ENCODE data around the gene TCF25.
A peak's percentile ranks its signal among the peaks of the same experiment; 100 is the strongest.
"Not testable (repeated sequence)": the region's sequence is repeated elsewhere in the genome, so short reads cannot be mapped to it uniquely, and the experiment has no call there.

TCF25 gene, protein sequence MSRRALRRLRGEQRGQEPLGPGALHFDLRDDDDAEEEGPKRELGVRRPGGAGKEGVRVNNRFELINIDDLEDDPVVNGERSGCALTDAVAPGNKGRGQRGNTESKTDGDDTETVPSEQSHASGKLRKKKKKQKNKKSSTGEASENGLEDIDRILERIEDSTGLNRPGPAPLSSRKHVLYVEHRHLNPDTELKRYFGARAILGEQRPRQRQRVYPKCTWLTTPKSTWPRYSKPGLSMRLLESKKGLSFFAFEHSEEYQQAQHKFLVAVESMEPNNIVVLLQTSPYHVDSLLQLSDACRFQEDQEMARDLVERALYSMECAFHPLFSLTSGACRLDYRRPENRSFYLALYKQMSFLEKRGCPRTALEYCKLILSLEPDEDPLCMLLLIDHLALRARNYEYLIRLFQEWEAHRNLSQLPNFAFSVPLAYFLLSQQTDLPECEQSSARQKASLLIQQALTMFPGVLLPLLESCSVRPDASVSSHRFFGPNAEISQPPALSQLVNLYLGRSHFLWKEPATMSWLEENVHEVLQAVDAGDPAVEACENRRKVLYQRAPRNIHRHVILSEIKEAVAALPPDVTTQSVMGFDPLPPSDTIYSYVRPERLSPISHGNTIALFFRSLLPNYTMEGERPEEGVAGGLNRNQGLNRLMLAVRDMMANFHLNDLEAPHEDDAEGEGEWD

DNA sequence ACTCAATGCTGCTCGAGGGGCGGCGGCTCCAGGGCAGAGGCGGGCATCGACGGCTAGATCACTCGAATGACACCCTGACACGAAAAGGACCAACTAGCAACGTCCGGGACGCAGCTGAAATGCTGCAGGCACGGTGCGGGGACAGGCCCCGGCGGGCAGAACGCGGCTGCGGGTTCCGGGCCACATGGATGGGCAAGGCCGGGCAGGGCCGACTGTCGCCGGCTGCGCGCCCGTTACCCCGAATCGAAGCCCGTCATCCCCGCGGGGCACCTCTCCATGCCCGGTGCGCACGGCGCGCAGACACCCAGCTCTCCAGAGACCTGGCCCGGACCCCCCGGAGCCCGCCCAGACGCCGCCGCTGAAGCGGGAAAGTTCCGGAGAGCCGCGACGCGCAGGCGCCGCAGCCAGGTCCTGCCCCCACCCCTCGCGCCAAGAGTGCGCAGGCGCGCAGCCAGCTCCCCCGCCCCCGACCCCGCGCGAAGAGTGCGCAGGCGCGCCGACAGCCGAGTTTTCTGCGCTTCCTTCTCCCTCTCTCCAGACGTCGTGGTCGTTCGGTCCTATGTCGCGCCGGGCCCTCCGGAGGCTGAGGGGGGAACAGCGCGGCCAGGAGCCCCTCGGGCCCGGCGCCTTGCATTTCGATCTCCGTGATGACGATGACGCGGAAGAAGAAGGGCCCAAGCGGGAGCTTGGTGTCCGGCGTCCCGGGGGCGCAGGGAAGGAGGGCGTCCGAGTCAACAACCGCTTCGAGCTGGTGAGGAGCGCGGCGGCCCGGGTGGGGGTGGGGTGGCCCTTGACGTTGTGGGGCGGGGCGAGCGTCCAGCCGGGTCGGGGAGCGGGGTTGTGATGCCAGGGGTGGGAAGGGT, at the start of gene TCF25:
TCF25 (plus strand) TSS at position 484 of the 863 bp plus-strand sequence; CDS start at position 560, 76 bp downstream.
- DNase-seq, result peak; percentile 86

DNA sequence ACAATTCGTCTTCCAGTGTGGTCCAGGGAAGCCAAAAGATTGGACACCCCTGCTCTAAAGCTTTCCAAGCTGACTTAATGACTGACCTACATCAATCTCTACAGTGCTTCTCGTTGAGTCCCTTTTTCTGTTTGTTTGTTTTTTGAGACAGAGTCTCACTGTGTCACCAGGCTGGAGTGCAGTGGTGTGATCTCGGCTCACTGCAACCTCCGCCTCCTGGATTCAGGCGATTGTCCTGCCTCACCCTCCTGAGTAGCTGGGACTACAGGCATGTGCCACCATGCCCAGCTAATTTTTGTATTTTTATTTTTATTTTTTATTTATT, 49.6 kb upstream of the TCF25 start:
- DNase-seq, result not testable (repeated sequence)

GRCh38 chr16:89826531-89827382, 46.6 kb upstream of the TCF25 start:
- DNase-seq, result no peak

- DNase-seq, result peak; percentile 17
These were observed 45.8 kb upstream of the TCF25 start for GRCh38 chr16:89827383-89828198.

GRCh38 chr16:89828199-89828869, 45.1 kb upstream of the TCF25 start, which contains the start of gene SPIRE2:
SPIRE2 (plus strand) TSS chr16:89828475; CDS start chr16:89828551, 76 bp downstream.
- peak; percentile 68 for DNase-seq

- DNase-seq, result no peak
These were observed 44.3 kb upstream of the TCF25 start for GRCh38 chr16:89828870-89829629.

- DNase-seq, result no peak
These were observed 43.6 kb upstream of the TCF25 start for GRCh38 chr16:89829630-89830437.

GRCh38 chr16:89831810-89832328, 41.5 kb upstream of the TCF25 start:
- no peak for DNase-seq

DNA sequence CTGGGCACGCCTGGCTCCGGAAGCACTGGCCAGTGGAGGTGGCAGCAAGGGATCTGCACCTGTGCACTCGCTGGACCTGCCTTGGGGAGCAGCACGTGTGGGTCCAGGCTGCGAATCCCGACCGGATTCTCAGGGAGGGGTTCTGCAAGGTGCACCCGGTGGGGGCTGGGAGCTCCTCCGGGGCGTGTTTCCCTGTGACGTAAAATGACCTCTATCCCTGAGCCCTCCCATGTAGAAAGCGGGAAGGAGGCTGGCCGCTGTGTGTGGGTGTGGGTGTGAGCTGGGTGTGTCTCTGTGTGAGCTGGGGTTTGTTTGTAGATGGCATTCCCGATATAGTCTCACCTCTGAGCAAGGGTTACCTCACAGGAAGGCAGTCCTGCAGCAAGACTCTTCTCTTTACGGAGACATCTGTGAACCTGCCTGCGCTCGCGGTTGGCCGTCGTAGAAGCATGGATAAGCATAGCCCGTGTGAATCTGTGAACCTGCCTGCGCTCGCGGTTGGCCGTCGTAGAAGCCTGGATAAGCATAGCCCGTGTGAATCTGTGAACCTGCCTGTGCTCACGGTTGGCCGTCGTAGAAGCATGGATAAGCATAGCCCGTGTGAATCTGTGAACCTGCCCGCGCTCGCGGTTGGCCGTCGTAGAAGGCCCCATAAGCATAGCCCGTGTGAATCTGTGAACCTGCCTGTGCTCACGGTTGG, 39.6 kb upstream of the TCF25 start:
- not testable (repeated sequence) for DNase-seq

DNA sequence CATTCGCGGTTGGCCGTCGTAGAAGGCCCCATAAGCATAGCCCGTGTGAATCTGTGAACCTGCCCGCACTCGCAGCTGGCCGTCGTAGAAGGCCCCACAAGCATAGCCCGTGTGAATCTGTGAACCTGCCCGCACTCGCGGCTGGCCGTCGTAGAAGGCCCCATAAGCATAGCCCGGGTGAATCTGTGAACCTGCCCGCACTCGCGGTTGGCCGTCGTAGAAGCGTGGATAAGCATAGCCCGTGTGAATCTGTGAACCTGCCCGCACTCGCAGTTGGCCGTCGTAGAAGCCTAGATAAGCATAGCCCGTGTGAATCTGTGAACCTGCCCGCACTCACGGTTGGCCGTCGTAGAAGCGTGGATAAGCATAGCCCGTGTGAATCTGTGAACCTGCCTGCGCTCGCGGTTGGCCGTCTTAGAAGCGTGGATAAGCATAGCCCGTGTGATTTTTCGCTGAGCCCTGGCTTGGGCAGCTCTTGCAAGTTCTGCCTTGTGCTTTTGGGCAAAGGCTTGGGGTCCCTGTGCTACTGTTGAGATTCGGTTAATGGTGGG, 38.5 kb upstream of the TCF25 start:
- DNase-seq, result not testable (repeated sequence)

DNA sequence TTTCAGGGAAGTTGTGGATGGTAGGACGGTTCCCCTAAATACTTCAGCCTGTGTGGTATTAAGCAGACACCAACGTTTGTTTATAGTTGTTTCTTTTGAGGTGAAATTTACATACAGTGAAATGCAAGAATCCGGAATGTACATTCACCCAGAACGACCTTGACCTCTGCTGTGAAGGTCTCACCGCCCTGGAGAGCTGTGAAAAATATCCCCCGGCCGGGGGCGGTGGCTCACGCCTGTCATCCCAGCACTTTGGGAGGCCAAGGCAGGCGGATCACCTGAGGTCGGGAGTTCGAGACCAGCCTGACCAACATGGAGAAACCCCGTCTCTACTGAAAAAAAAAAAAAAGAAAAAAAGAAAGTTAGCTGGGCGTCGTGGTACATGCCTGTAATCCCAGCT, 36.9 kb upstream of the TCF25 start:
- not testable (repeated sequence) for DNase-seq

- DNase-seq, result no peak
These were observed 36.3 kb upstream of the TCF25 start for GRCh38 chr16:89837014-89837546.

DNA sequence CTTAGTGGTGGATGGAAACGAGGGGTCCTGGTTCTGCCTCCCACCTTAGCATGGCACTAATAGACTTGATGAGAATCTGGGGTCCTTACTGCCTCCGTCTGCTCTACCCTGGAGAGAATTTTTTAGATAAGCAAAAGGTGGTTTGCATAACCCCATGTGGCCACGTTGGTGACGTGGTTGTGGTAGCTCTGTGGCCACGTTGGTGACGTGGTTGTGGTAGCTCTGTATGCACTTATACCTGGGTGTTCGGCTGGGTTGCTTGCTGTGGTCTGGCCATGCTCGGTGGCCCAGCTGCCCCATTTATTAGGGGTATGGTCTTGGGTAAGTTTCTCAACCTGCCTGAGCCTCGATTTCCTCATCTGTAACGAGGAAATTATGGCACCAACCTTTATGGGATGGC, 32.1 kb upstream of the TCF25 start:
- peak; percentile 9 for DNase-seq

DNA sequence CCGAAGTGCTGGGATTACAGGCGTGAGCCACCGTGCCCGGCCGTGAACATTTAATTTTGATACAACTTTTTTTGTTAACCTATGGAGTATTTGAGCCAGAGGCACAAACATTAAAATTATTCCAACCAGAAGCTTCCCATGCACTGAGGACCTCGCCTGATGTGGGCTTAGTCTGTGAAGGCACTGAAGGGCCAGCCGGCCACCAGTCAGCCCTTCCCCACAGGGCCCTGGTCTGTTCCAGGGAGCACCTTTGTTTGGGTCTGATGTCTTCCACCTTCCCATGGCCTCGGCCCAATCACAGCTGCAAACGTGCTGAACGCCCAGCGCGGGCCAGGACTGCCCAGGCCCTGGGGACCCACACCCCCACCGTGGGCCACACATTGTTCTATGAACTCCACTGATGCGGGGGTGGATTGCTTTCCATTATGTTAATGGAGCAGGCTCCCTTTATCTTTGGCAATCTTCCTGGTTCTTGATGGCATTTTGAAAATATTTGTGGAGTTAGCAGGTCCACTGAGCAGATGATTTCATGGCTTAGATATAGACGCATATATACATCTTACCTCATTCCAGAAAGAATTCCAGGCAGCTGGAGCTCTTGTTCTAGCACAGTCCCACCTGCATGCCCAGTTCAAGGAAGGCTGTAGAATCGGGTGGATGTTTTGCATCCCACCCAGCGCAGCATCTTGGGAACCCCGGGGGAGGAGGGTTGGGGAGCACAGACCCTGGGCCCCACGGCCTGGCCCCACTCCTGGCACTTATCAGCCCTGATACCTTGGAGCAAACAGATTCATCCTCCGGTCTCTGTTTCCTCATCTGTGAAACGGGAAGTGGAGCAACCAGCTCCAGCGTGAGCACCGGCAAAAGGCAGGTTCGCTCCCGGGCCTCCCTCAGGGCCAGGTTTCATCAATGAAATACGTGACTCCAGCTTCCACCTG, 30.7 kb upstream of the TCF25 start:
- no peak for DNase-seq

DNA sequence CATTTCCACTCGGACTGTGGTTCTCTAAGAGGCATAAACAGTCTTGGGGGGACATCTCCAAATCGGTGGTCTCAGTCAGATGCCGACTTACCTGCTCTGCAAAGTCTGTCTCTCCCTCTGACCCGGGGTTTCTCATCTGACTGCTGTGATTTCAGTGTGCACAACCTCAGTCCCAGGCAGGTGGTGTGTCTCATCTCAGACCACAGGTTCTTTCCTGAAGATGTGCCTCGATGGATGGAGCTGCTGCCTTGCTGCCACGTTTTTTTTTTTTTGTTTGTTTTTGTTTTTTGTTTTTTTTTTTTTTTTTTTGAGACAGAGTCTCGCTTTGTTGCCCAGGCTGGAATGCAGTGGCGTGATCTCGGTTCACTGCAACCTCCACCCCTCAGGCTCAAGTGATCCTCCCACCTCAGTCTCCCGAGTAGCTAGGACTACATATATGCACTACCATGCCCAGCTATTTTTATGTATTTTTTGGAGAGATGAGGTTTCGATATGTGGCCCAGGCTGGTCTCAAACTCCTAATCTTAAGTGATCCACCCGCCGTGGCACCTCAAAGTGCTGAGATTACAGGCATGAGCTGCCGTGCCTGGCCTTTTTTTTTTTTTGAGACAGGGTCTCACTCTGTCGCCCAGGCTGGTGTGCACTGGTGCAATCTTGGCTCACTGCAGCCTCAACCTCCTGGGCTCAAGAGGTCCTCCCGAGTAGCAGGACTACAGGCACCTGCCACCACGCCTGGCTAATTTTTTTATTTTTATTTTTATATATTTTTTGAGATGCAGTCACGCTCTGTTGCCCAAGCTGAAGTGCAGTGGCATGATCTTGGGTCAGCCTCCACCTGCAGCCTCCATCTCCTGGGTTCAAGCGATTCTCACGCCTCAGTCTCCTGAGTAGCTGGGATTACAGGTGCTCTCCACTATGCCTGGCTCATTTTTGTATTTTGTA, 29.7 kb upstream of the TCF25 start:
- DNase-seq, result no peak

Measured in hematopoietic multipotent progenitor cell treated with erythropoietin and hydrocortisone succinate and interleukin-3 and kit ligand, for 8 days (in vitro differentiated cells).